GM12892 (cell line): ENCODE data around the gene CDKN1A.

Source experiments
- POLR2A ChIP-seq: IDR thresholded peaks from 2 replicates; pipeline ENCODE4 v1.6.1; 2011; ENCODE audit warnings: low read depth, low read length, control low read depth
- POLR2AphosphoS5 ChIP-seq: IDR thresholded peaks from 2 replicates; pipeline ENCODE4 v1.6.1; 2011; ENCODE audit warnings: low read depth, low read length, control low read depth

DNA sequence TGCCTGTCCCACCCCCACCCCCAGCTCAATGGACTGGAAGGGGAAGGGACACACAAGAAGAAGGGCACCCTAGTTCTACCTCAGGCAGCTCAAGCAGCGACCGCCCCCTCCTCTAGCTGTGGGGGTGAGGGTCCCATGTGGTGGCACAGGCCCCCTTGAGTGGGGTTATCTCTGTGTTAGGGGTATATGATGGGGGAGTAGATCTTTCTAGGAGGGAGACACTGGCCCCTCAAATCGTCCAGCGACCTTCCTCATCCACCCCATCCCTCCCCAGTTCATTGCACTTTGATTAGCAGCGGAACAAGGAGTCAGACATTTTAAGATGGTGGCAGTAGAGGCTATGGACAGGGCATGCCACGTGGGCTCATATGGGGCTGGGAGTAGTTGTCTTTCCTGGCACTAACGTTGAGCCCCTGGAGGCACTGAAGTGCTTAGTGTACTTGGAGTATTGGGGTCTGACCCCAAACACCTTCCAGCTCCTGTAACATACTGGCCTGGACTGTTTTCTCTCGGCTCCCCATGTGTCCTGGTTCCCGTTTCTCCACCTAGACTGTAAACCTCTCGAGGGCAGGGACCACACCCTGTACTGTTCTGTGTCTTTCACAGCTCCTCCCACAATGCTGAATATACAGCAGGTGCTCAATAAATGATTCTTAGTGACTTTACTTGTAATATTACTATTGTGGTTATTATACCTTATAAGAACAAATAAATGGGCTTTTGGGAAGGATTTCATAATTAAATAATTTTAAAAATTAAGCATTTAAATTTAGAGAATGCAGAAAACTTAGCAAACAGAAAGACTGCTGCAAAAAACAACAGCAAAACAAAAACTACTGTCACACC lies 8.4 kb downstream of the CDKN1A start:
- 0 out of 2 replicates have a peak, but pooled peaks have one; percentile 37 for TF ChIP-seq POLR2AphosphoS5
- TF ChIP-seq POLR2A = peak; percentile 62
